HG03135 (cell line): ENCODE measurements around the gene CRIP2.

Experiments used
- ATAC-seq: cut with Tn5 transposase; IDR thresholded peaks from one replicate; pipeline ENCODE4 v1.9.1; 2021; ENCODE audit warnings: mild to moderate bottlenecking, moderate library complexity; ENCODE audit not compliant: unreplicated experiment

CRIP2 gene, protein sequence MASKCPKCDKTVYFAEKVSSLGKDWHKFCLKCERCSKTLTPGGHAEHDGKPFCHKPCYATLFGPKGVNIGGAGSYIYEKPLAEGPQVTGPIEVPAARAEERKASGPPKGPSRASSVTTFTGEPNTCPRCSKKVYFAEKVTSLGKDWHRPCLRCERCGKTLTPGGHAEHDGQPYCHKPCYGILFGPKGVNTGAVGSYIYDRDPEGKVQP

GRCh38 chr14:105474483-105475268 is at the start of gene CRIP2:
CRIP2 (plus strand) TSS chr14:105474821; CDS start chr14:105474863, 42 bp downstream.
- no peak for ATAC-seq

DNA sequence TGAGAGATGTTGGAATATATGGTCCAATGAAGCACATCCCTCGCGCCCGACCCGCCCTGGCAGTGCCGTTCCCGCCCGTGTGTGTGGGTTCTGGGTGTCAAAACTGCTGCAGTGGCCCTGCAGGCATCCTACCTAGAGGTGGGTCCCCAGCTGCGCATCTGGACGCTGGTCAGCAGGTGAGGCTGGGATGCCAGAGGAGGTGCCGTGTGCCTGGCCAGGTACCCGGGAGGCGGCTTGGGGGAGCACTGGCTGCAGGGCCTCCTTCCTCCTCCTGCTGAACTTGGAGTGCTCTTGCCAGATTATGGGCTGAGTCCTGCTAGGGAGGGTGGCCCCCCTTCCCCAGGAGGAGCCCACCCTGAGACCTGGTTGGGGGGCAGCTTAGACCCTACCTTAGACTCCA is 49.8 kb upstream of the CRIP2 start:
- ATAC-seq, result no peak

DNA sequence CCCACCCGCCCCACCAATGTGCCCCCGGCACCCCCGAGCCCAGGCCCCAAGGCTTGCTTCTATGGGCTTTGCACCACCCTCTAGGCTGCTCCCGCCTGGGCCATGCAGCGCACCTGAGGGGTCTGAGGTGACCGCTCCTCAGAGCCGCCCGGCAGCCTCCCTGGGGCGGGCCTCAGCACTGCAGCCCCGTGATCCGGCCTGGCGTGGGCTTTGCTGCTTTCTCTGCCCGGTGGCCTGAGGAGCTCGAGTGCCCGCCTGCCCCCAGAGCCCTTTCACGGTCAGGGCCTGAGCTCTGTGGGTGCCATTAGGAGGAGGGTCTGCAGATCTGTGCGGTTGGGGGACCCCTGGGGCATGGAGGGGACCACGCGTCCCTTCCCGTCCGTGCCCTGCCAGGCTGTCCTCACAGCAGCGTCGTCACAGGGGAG is 48.8 kb upstream of the CRIP2 start:
- no peak for ATAC-seq

DNA sequence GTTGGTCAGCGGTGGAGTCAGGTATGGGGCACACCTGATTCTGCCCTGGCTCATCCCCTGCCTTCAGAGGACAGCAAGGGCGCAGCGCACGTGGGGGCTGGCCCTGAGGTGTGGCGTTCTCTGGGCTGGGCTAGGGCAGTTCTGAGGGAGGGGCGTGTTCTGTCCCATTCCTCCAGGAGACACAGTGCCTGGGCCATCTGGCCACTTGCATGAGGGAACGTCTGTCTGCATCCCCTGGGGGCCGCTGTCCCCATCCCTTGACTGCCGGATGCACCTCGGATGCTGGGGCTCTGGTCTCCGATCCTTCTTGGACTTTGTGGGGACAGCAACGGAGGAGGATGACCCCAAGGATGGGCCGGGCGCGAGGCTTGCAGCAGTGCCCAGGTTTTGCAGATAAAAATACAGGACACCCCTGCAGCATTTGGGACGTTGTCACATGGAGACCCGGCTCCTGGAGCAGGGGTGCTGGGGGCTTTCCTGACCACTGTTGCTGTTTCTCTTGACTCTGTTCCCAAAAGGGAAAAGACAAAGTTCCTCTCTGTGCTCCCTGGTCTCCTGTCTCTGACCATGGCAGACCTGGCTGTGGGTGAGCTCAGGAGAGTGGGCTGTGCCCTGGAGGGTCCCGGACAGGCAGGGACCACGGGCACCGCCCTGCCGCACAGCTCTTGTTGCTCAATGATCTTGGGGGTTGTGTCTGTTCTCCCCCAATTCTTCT is 48.0 kb upstream of the CRIP2 start:
- no peak for ATAC-seq

DNA sequence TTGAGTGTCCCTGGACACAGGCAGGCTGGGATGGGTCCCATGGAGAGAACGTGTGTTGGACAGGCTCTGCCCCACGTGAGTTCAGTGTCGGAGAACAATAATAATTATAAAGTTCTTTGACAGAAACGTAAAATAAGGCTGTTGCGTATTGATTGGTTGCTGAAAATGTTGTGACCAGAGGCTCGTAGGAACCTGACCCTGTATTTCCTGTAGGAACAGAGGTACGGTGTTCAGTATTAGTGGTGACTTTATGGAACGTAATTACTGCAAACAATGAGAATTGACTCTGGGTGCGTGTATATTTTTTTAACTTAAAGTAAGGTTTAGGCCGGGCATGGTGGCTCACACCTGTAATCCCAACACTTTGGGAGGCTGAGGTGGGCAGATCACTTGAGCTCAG is 47.2 kb upstream of the CRIP2 start:
- ATAC-seq, result no peak

- ATAC-seq, result no peak
Measured at GRCh38 chr14:105427936-105428485, 46.6 kb upstream of the CRIP2 start.

DNA sequence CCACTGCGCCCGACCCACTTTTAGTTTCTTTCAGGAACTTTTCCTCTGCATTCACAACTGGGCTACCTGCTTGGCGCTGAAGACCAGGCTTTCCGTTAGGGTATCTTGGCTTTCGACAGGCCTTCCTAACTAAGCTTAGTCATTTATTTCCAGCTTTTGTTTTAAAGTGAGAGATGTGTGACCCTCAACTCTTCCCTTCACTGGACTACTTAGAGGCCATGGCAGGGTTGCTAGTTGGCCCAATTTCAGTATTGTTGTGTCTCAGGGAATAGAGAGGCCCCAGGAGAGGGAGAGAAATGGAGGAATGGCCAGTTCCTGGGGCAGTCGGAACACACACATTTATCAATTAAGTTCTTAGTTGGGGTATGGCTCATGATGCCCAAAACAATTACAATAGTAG is 44.6 kb upstream of the CRIP2 start:
- ATAC-seq, result no peak

DNA sequence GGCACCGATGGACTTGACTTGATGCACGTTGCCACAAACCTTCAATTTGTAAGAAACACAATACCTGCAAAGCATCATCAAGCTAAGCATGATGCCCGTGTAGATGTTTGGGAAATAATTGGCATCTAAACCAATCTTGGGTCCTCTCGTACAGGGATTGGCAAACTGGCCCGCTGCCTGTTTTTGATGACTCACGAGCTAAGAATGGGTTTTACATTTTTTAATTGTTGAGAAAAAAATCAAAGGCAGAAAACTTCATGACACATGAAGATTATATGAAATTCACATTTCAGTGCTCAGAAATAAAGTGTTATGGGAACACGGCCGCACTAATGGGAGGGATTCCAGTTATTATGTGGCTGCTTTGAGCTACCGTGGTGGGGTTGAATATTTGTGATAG is 44.1 kb upstream of the CRIP2 start:
- ATAC-seq, result no peak

GRCh38 chr14:105431256-105431655 is 43.4 kb upstream of the CRIP2 start:
- no peak for ATAC-seq

DNA sequence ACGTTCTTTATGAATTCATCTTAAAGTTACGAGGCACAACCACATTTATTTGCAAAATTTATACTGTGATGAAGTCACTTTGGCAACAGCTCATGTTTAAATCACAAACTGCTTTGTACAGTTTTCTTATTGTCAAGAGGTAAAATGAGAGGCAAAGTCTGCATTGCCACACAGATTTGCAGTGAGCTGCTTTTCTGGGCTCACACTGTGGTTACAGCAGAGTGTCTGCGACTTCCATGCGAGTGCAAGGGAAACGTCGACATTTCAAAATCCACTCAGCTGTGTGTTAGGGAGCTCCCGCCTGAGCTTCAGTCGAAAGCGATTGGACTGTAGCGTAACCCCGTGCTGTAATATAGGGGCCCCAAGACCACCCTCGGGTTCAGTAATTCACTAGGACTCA is 42.0 kb upstream of the CRIP2 start:
- ATAC-seq, result no peak

DNA sequence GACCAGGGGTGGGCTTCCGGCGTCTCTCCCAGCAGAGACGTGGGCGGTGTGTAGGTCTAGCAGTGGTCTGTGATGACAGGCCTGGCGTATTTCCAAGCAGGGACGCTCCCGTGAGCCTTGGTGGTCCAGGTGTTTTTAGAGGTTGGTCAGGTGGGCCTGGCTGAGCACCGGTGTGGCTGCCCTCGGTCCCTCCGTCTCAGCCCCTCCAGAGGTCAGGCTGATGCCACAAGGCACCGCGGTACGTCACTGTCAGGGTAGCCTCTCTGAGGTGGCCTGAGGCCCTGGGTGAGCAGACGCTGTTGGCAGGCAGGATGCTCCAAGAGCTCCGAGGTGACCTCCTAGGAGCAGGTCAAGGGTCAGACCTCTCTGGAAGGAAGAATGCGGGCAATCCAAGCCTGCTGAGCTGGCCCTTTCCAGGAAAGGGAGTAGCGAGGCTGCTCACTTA is 41.4 kb upstream of the CRIP2 start:
- ATAC-seq, result no peak

DNA sequence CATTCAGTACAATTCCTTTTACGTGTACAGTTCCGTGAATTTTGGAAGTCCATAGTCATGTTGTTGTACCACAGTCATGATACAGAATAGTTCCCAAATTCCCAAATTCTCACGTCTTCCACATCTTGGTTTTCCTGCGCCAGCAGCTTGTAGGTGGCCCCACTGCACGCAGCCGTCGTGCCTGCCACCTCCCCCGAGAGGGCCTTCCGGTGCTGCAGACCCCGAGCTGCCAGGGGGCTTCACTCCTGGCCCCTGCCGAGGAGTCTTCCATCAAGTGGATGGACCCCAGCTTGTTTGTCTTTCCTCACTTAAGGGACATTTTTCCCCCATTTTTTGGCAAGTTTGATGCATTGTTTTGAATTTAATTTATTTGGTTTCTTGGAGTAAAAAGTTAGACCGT is 38.2 kb upstream of the CRIP2 start:
- ATAC-seq, result no peak

- no peak for ATAC-seq
Measured at GRCh38 chr14:105436891-105437722, 37.5 kb upstream of the CRIP2 start.

DNA sequence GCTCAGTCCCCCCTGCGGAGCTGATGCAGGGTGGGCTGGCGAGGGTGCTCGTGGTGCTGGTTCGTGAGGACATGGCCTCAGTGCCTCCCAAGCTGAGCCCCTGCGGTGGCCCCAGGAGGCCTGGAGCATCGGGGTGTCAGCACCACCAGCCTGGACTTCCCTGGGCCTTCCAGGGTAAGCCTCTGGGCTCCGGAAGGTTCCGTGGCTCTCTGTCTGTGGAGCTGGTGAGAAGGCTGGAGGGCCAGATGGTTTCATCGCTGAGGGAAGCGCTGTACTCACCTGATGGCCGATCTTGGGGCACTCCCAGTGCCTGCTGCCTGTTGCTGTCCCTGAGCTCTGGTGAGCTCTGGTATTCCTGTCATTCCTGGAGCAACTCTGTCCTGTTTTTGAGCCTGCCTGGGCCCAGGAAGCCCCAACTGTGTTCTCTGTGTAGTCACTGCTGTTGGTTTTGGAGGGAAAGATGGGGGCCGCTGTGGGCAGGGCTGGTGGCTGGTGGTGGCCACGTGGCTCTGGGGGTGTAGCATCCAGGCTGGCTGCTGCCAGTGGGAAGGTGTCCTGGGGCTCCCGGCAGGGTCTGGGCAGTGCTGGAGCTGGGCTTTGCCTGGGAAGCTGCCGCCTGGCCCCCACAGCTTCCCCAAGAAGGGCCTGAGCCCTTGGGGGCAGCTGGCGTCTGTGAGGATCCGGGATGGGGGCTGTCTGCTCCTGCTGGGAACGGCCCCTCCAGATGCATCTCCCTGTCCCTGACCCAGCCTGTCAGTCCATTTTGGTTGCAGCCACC is 36.7 kb upstream of the CRIP2 start:
- no peak for ATAC-seq

DNA sequence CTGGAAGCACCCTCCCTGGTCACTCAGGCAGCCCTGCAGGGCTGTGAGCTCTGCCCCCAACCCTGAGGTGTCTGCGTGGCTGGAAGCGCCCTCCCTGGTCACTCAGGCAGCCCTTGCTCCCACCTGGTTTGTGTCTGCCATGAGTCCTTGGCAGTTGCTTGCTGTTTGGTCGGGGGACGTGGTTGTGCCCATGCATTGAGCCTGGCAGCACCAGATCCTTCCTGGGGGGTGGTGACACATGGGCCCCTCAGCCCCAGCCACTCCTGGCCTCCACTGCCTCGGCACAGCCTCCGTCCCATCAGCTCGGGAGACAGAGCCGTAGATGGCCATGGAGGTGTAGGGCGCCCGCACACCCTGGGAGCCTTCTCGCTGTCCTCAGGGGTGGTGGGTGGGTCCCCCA is 35.4 kb upstream of the CRIP2 start:
- ATAC-seq, result no peak

GRCh38 chr14:105439710-105440553 is 34.7 kb upstream of the CRIP2 start:
- ATAC-seq, result no peak

DNA sequence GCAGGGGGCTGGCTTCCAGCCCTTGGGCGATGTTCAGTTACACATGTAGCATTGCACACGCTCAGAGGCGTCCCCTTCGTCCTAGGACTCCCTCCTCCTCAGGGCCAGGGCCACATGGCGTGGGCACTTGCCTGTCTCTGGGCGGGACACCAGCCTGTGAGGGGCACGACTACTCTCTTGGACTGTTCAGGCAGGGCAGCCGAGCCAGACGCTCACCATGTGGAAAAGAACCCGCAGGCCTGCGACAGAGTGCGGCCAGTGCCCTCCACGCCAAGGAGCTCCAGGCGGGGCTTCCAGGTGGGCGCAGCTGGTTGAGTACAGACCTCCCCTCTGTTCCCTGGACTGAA is 34.1 kb upstream of the CRIP2 start:
- no peak for ATAC-seq

GRCh38 chr14:105440992-105441391 is 33.6 kb upstream of the CRIP2 start:
- no peak for ATAC-seq

DNA sequence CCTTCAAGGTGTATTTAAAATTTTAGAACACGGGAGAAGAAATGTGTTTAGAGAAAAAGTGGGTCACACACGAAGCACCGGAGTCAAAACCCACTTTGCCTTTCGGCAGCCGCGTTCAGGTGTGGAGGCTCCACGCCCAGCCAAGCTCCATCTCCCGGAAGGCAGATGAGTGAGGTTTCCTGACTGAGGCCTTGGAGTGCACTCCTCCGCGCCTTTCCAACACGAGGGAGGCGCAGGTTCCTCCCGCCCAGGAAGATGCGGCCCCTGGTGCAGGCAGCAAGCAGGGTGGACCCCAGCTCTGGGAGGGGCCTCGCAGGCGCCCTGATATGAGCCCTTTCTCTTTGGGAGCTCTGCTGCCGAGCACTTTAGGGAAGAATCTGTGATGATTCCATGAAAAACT is 32.5 kb upstream of the CRIP2 start:
- no peak for ATAC-seq
